HG03135 (cell line): Measurements from ENCODE around the gene OR1A2.
"Not testable (repeated sequence)": the region's sequence is repeated elsewhere in the genome, so short reads cannot be mapped to it uniquely, and the experiment has no call there.

Experiments
- ATAC-seq: cut with Tn5 transposase; IDR thresholded peaks from one replicate; pipeline ENCODE4 v1.9.1; 2021; ENCODE audit warnings: mild to moderate bottlenecking, moderate library complexity; ENCODE audit not compliant: unreplicated experiment

Gene OR1A2, protein sequence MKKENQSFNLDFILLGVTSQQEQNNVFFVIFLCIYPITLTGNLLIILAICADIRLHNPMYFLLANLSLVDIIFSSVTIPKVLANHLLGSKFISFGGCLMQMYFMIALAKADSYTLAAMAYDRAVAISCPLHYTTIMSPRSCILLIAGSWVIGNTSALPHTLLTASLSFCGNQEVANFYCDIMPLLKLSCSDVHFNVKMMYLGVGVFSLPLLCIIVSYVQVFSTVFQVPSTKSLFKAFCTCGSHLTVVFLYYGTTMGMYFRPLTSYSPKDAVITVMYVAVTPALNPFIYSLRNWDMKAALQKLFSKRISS

DNA sequence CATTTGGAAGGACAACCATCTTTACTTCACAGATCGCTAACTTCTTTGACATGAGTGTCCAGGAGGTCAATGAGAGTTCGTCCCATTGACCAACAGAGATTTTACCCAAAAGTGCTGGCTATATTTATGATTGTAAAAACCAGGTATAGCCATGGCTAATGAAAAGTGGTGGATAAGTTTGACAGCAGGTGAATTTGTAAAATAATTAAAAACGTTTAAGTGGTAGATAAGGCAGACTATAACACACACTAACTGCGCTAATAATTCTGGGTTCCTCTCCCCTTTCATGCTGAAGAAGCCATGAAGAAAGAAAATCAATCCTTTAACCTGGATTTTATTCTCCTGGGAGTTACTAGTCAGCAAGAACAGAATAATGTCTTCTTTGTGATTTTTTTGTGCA, at the start of gene OR1A2:
Gene OR1A2, plus strand, starts transcription at position 301 of the 400 bp plus-strand sequence. Its CDS starts 0 bp downstream, at position 301.
- no peak for ATAC-seq

GRCh38 chr17:3157218-3157617, 40.1 kb upstream of the OR1A2 start:
- ATAC-seq = no peak

GRCh38 chr17:3167574-3167973, 29.7 kb upstream of the OR1A2 start:
- no peak for ATAC-seq

DNA sequence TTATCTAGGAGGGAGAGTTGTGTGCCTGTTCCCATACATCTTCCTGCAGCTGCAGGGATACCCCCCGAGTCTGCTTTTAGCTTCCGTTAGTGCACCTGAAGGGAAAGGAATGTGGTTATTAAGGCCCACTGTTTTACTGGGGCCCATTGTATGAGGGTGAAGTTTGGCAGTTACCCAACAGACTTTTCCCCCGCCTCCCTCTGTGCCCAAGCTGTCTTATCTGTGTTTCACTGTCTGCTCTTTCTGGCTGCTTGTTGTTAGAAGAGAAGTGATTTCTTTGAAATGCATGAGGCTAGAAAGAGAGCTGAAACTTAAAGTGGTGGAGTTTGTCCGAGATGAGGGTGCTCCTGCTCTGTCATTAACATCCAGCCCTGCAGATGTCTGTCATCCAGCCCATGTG, 7.4 kb upstream of the OR1A2 start:
- ATAC-seq = no peak

- ATAC-seq = no peak
Observed at GRCh38 chr17:3207367-3207766, 10.0 kb downstream of the OR1A2 start, which contains the start of gene OR1A1. TSS of gene OR1A1 (plus strand) at chr17:3207667. CDS start at chr17:3215621, 7,954 bp downstream.

DNA sequence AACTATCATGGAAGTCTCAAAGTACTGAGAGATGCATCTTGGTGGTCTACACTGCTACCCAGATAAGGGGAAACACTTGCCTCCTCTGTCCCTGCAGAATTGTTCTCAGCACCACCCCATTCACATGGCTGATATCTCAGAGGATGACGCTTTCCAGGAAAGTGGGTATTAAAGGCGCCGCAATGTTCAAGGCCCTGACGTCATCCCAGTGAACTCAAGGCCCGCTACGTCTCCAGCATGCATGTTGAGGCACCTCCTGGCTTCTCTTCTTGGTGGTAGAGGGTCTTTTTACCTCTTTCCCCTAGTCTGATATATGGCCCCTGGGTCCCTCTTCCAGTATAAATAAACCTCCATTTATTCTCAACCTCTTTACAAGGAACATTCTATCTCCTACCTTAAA, 11.2 kb downstream of the OR1A2 start:
- no peak for ATAC-seq

DNA sequence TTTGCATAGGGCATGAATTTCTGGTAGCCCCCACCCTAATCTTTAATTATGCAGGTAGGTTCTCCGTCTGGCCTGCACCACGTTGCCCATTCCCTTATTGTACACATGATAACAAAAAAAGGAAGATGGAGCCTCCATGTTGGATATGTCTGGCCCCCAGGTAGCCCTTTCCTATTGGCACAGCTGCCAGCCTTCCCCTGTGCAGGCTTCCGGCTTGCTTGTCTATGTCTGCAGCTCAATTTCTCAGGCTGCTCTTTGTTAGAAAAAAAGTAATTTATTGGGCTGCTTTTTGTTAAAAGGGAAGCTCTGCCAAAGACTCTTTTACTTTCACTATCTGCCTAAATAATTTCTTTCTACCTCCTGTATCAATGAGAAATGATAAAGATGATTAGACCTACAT, 15.7 kb downstream of the OR1A2 start:
- no peak for ATAC-seq

GRCh38 chr17:3213587-3213986, 16.3 kb downstream of the OR1A2 start:
- no peak for ATAC-seq

GRCh38 chr17:3219978-3220377, 22.7 kb downstream of the OR1A2 start:
- ATAC-seq = not testable (repeated sequence)

DNA sequence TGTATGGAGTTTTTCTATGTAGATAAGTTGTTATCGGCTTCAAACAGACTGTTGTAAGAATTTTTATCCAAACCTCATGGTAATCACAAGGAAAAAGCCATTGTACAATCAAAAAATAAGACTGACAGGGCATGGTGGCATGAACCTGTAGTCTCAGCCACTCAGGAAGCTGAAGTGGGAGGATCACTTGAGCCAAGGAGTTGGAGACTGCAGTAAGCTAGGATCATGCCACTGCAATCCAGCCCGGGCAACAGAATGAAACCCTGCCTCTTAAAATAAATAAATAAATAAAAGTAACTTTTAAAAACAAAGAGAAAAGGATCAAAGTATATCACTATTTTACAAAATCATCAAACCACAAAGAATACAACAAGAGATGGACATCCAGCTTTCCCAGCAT, 24.5 kb downstream of the OR1A2 start:
- no peak for ATAC-seq

DNA sequence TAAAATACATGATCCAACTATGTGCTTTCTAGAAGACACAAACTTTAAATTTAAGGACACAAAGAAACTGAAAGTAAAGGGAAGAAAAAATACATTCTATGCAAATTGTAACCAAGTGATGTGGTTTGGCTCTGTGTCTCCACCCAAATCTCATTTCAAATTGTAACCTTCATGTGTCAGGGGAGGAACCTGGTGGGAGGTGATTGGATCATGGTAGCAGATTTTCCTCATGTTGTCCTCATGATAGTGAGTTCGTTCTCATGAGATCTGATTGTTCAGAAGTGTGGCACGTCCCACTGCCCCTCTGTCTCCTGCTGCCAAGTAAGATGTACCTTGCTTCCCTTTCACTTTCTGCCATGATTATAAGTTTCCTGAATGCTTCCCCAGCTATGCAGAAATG, 25.2 kb downstream of the OR1A2 start:
- ATAC-seq = no peak

DNA sequence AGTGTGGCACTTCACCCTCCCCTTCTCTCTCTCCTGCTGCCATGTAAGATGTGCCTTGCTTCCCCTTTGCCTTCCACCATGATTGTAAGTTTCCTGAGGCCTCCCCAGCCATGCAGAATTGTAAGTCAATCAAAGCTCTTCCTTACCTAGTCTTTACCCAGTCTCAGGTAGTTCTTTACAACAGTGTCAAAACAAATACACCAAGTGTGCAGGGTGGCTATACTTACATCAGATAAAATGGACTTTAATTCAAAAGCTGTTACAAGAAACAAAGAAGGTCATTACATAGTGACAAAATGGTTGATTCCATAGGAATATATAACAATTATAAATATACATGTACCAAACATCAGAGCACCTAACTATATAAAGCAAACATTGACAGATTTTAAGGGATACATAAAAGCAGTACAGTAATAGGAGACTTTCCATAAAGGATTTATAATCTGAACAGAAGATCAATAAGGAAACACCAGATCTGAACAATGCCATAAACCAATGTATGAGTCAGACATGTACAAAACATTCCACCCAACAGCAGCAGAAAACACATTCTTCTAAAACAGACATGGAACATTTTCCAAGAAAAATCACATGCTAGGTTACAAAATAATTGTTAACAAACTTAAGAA, 27.5 kb downstream of the OR1A2 start:
- not testable (repeated sequence) for ATAC-seq

GRCh38 chr17:3232300-3232699, 35.0 kb downstream of the OR1A2 start:
- ATAC-seq = not testable (repeated sequence)

DNA sequence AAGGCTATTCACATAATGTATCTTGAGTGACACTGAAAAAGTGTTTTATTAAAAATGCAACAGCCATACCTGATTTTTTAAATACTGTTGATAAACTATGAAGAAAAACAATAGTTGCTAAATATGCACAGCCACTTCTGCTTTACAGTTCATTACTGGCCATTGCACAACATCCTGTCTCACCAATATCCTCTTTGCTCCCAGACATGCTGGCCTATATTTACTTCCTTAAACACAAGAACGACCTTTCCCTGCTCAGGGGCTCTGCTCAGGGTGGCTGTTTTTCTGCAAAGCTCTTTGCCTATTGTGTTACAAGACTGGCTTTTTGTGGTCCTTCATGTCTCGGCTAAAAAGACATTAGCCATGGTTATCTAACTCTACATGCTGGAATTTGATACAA, 41.4 kb downstream of the OR1A2 start:
- ATAC-seq = not testable (repeated sequence)

DNA sequence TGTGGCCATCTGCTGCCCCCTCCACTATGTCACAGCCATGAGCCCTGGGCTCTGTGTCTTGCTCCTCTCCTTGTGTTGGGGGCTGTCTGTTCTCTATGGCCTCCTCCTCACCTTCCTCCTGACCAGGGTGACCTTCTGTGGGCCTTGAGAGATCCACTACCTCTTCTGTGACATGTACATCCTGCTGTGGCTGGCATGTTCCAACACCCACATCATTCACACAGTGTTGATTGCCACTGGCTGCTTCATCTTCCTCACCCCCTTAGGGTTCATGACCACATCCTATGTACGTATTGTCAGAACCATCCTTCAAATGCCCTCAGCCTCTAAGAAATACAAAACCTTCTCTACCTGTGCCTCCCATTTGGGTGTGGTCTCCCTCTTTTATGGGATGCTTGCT, 43.7 kb downstream of the OR1A2 start:
- ATAC-seq = not testable (repeated sequence)

DNA sequence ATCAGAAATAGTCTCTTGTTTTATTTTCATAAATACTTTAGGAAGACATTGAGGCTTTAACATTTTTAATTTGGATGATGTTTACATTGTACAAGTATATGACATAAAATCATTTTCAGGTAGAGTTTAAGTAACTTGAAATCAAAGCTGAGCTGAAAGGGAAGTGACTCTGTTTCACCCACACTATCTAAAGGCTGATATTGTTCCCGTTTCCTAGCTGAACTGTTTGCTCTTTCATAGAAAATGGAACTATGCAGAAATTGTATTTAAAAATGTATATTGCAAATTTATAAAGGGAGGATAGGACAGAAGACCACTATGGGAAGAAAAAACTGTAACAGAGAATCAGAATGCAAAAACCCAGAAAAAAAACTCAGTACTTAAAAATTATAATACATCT, 47.5 kb downstream of the OR1A2 start:
- not testable (repeated sequence) for ATAC-seq
